A549 treated with ZK216348 at 1 μM for 4 hours (cell line): Measurements from ENCODE around the gene PXK. TPM values are rescaled to one million over a fixed set of nuclear protein-coding genes. Genes with fewer than 3 reads are reported as not detected.

Experiments
- total RNA-seq: library from RNA; stranded (reverse); fragments of 200-300 nt; extraction: Qiagen RNA extraction; gene quantifications from 5 replicates; pipeline ENCODE4 v1.2.3, GENCODE V29; 2022; ENCODE audit warnings: low read depth

Gene PXK
- total RNA-seq: 3.8 to 7.5 TPM (median 5.9 TPM) in 5 replicates

GRCh38 chr3:58332575-58333188, at the start of gene PXK:
TSS of gene PXK (plus strand) at chr3:58332892. CDS start at chr3:58332989, 97 bp downstream.

GRCh38 chr3:58305882-58306711, 26.6 kb upstream of the PXK start, which contains the start of the genes HTD2 and RPP14:
TSS of gene HTD2 (plus strand) at chr3:58306520. CDS start at chr3:58317614, 11,094 bp downstream.
TSS of gene RPP14 (plus strand) at chr3:58306245. CDS start at chr3:58310330, 4,085 bp downstream.

GRCh38 chr3:58433400-58434167, 100.9 kb downstream of the PXK start, which contains the start of gene PDHB:
TSS of gene PDHB (minus strand) at chr3:58433832. CDS start at chr3:58433809, 23 bp downstream.

Other genes with a start within 250 kb of the PXK start
- gene DNASE1L3, start 121.9 kb upstream of the PXK start, total RNA-seq: not detected in 5 replicates
- 9.3 to 11.9 TPM (median 11.4 TPM) in 5 replicates for gene ABHD6, start 95.1 kb upstream of the PXK start, total RNA-seq
- gene RPP14, start 26.6 kb upstream of the PXK start, total RNA-seq: 9.6 to 11.4 TPM (median 10.5 TPM) in 5 replicates
- 6.0 to 8.3 TPM (median 7.5 TPM) in 5 replicates for gene HTD2, start 26.4 kb upstream of the PXK start, total RNA-seq
- 51.7 to 63.9 TPM (median 58.5 TPM) in 5 replicates for gene PDHB, start 100.9 kb downstream of the PXK start, total RNA-seq
- gene KCTD6, start 159.2 kb downstream of the PXK start, total RNA-seq: 5.1 to 9.5 TPM (median 8.0 TPM) in 5 replicates
- 7.4 to 11.4 TPM (median 8.2 TPM) in 5 replicates for gene ACOX2, start 204.3 kb downstream of the PXK start, total RNA-seq
- 0.13 TPM in 1 of 5 replicates, not detected in the others for gene FAM107A, start 244.5 kb downstream of the PXK start, total RNA-seq